K562 (cell line): ENCODE results near the gene PTPN7.

Experiments used
- ATF3 ChIP-seq, 2 experiments: fragments of 450-650 bp in 1 of 2; sonication (generic) in 1 of 2; formaldehyde crosslinking in 1 of 2; IDR thresholded peaks in 1 of 2; conservative IDR thresholded peaks in 1 of 2; 2 replicates each; pipeline versions ENCODE4 v1.6.1 to v1.8.1; 2016 to 2023; ENCODE audit warnings: mild to moderate bottlenecking in 2 of 2, moderate library complexity in 2 of 2, inconsistent platforms in 1 of 2, missing genetic modification reagents in 1 of 2
- CEBPB ChIP-seq: fragments of 450-650 bp; IDR thresholded peaks from 2 replicates; pipeline ENCODE4 v1.6.1; 2016; ENCODE audit warnings: missing genetic modification characterization, missing compliant biosample characterization
- FOXK2 ChIP-seq, 2 experiments: fragments of 450-650 bp; IDR thresholded peaks in 1 of 2; conservative IDR thresholded peaks in 1 of 2; 2 replicates each; pipeline ENCODE4 v1.6.1; 2016; ENCODE audit warnings: low read depth in 2 of 2, mild to moderate bottlenecking in 1 of 2
- FOXM1 ChIP-seq, 2 experiments: fragments of 450-650 bp in 1 of 2; sonication (generic) in 1 of 2; formaldehyde crosslinking in 1 of 2; IDR thresholded peaks; 2 replicates each; pipeline versions ENCODE4 v1.6.1 to v1.9.0; 2017 to 2022; ENCODE audit warnings: low read depth in 2 of 2, mild to moderate bottlenecking in 2 of 2, missing genetic modification reagents in 1 of 2, moderate library complexity in 1 of 2
- HNRNPUL1 ChIP-seq: fragments of 200-400 bp; formaldehyde crosslinking; IDR thresholded peaks from 2 replicates; pipeline ENCODE4 v1.6.1; 2017; ENCODE audit warnings: low read length
- JUN ChIP-seq, 2 experiments: sonication (generic) in 1 of 2; formaldehyde crosslinking in 1 of 2; IDR thresholded peaks; 2 replicates each; pipeline versions ENCODE4 v1.6.1 to v1.8.0; 2012 to 2022; ENCODE audit warnings: borderline replicate concordance in 2 of 2, mild to moderate bottlenecking in 2 of 2, improper control_type of control experiment in 1 of 2, low read depth in 1 of 2, low read length in 1 of 2, missing genetic modification reagents in 1 of 2
- MAX ChIP-seq: sonication (generic); formaldehyde crosslinking; IDR thresholded peaks from 2 replicates; pipeline ENCODE4 v1.9.0; 2022; ENCODE audit warnings: mild to moderate bottlenecking, missing genetic modification reagents
- NBN ChIP-seq: fragments of 450-650 bp; IDR thresholded peaks from 2 replicates; pipeline ENCODE4 v1.6.1; 2016; ENCODE audit warnings: low read depth, mild to moderate bottlenecking
- POLR2AphosphoS2 ChIP-seq: IDR thresholded peaks from 2 replicates; pipeline ENCODE4 v1.6.1; 2012; ENCODE audit warnings: low read length, improper control_type of control experiment
- ZBED1 ChIP-seq: IDR thresholded peaks from 2 replicates; pipeline ENCODE4 v1.6.1; 2014
- ZBTB17 ChIP-seq: fragments of 450-650 bp; formaldehyde crosslinking; IDR thresholded peaks from 2 replicates; pipeline ENCODE4 v1.4.0; 2020; ENCODE audit warnings: mild to moderate bottlenecking
- ZNF280A ChIP-seq: fragments of 450-650 bp; IDR thresholded peaks from 2 replicates; pipeline ENCODE4 v1.6.1; 2018; ENCODE audit warnings: mild to moderate bottlenecking, low read depth; ENCODE audit not compliant: partially characterized antibody

- TF ChIP-seq NBN (no peak), ZNF280A (no peak), MAX (no peak), HNRNPUL1 (no peak), ZBED1 (no peak), CEBPB (tag) (no peak), ZBTB17 (CRISPR knock-in tag) (no peak), POLR2AphosphoS2 (no peak), JUN (IDR thresholded peaks at IDR 0.05; ENCODE audit: borderline replicate concordance, low read depth, low read length) (peak; percentile 19; the same call in 1 of the 2 replicates), JUN (CRISPR knock-in tag; IDR thresholded peaks at IDR 0.05; ENCODE audit: borderline replicate concordance) (no peak), FOXM1 (IDR thresholded peaks at IDR 0.05; ENCODE audit: low read depth) (no peak), FOXM1 (CRISPR knock-in tag; IDR thresholded peaks at IDR 0.05; ENCODE audit: low read depth) (no peak), ATF3 (IDR thresholded peaks at IDR 0.05) (peak; percentile 56; the same call in 1 of the 2 replicates), ATF3 (CRISPR knock-in tag; conservative IDR thresholded peaks at IDR 0.05) (no peak), FOXK2 (conservative IDR thresholded peaks at IDR 0.05 in 1 of 2, IDR thresholded peaks at IDR 0.05 in 1 of 2; ENCODE audit: low read depth in 2 of 2) (no peak)
These were observed 39.7 kb upstream of the PTPN7 start for GRCh38 chr1:202200112-202200548.
